ENCODE measurements around the gene VAC14. TPM values are rescaled to one million over a fixed set of nuclear protein-coding genes. Genes with fewer than 3 reads are reported as not detected.

Gene VAC14
- polyA plus RNA-seq, 1 of the 3 experiments (the other 2 are of a cell fraction): 33.2 TPM

GRCh38 chr16:70749006-70749678 is 51.8 kb downstream of the VAC14 start:
- Histone ChIP-seq H3F3A (replicated peaks; ENCODE audit: insufficient read depth) (peaks cover 16% of the 10 kb centered on the region), H3K27me3 (ENCODE audit: insufficient read depth) (no peaks in the 10 kb centered on the region), H3K9ac (no peak overlapping the region), H3K36me3 (replicated peaks in 1 of 2; ENCODE audit: control insufficient read depth in 1 of 2, insufficient read depth in 2 of 2, low read length in 1 of 2) (peaks cover 0 to 2% of the 10 kb centered on the region in 2 experiments), H3K79me2 (ENCODE audit: insufficient read depth) (no peaks in the 10 kb centered on the region), H3K9me2 (no peaks in the 10 kb centered on the region), H3K27ac (ENCODE audit: low read depth in 2 of 2, low read length in 1 of 2) (no peak overlapping the region; a peak in 1 of 4 replicates), H3K4me1 (ENCODE audit: control insufficient read depth in 1 of 2, insufficient read depth in 2 of 2, low read depth in 1 of 2, low read length in 1 of 2) (peaks cover 37 to 39% of the 10 kb centered on the region in 2 experiments; a peak in 3 of 4 replicates), H2AFZ (ENCODE audit: low read depth) (no peak overlapping the region), H4K20me1 (ENCODE audit: insufficient read depth) (no peaks in the 10 kb centered on the region), H3K4me3 (ENCODE audit: low read depth in 2 of 2, low read length in 1 of 2) (no peak overlapping the region), H3K9me3 (no peaks in the 10 kb centered on the region), H3K4me2 (no peak overlapping the region)
- DNase-seq: no peak
- TF ChIP-seq IRF3 (IDR thresholded peaks at IDR 0.05; ENCODE audit: low read depth, low read length): no peak
- TF ChIP-seq USF1 (IDR thresholded peaks at IDR 0.05; ENCODE audit: borderline replicate concordance, low read depth): no peak
- no peak for TF ChIP-seq RCOR1 (IDR thresholded peaks at IDR 0.05; ENCODE audit: low read length)
- no peak for TF ChIP-seq TEAD4 (IDR thresholded peaks at IDR 0.05; ENCODE audit: borderline replicate concordance, insufficient read depth)
- TF ChIP-seq EZH2phosphoT487 (IDR thresholded peaks at IDR 0.05; ENCODE audit: borderline replicate concordance, low read depth): no peak
- TF ChIP-seq, protein P1, sequence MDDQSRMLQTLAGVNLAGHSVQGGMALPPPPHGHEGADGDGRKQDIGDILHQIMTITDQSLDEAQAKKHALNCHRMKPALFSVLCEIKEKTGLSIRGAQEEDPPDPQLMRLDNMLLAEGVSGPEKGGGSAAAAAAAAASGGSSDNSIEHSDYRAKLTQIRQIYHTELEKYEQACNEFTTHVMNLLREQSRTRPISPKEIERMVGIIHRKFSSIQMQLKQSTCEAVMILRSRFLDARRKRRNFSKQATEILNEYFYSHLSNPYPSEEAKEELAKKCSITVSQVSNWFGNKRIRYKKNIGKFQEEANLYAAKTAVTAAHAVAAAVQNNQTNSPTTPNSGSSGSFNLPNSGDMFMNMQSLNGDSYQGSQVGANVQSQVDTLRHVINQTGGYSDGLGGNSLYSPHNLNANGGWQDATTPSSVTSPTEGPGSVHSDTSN (IDR thresholded peaks at IDR 0.05): no peak
- no peak for TF ChIP-seq RAD21 (IDR thresholded peaks at IDR 0.05; ENCODE audit: low read length)
- TF ChIP-seq MAX (IDR thresholded peaks at IDR 0.05; ENCODE audit: low read depth): no peak
- TF ChIP-seq FOXM1 (IDR thresholded peaks at IDR 0.05; ENCODE audit: low read depth): no peak
- no peak for TF ChIP-seq MXI1 (IDR thresholded peaks at IDR 0.05; ENCODE audit: low read depth, low read length)
- TF ChIP-seq POLR2AphosphoS5 (IDR thresholded peaks at IDR 0.05; ENCODE audit: low read depth, low read length): no peak
- TF ChIP-seq NFIC (IDR thresholded peaks at IDR 0.05; ENCODE audit: borderline replicate concordance): no peak
- no peak for TF ChIP-seq GABPA (IDR thresholded peaks at IDR 0.05; ENCODE audit: low read depth)
- no peak for TF ChIP-seq SMC3 (IDR thresholded peaks at IDR 0.05; ENCODE audit: low read depth, low read length)
- TF ChIP-seq YY1 (IDR thresholded peaks at IDR 0.05; ENCODE audit: low read depth): no peak
- TF ChIP-seq TAF1 (IDR thresholded peaks at IDR 0.05; ENCODE audit: borderline replicate concordance, low read depth, low read length): no peak
- TF ChIP-seq RFX5 (IDR thresholded peaks at IDR 0.05; ENCODE audit: low read length): no peak
- CTCF ChIA-PET: interaction anchor here (0.8 to 5.6 kb wide), 7 partner anchors 11 to 95 kb away, joined by 3 to 43 read pairs (median 3); no protein-coding TSS in a partner anchor
- WGBS (ENCODE audit: low lambda C conversion rate): 90% methylated on average over 9 of the region's 9 CpGs
- POLR2A ChIA-PET: no interaction called here

Data from SK-N-SH (cell line).